NCI-H2227 (cell line): Measurements from ENCODE around the gene MYG1.
A peak's percentile ranks its signal among the peaks of the same experiment; 100 is the strongest.
"Not testable (repeated sequence)": the region's sequence is repeated elsewhere in the genome, so short reads cannot be mapped to it uniquely, and the experiment has no call there.

ENCODE experiments used
- DNase-seq: peaks from one replicate; lab custom pipeline; 2025; ENCODE audit not compliant: unreplicated experiment; lab: John Stamatoyannopoulos, UW

Gene MYG1

DNA sequence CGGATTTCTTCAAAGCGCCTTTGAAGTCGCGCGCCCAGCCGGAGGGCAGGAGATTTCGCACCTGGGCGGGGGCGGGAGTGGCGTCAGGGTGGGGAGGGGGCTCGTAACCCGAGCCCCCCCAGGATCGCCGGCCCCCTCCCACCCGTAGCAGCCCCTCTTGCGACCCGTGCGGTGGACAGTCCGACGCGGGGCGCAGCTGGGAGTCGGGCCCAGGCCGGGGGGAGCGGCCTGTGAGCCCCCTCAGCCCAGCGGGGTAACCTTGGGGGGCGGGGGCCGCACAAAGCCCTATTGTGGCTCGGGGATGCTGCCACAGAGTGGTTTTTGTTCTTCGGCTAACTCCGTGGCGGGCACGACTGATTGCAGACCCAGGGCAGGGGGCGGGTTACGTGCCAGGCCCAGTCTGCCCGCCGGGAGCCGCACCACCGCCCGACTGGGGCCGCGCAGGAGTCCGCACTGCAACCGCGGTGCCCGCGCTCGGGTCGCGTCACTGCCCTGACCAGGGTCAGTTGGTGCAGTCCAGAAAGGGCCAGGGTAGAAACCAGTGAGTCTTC lies 26.1 kb downstream of the MYG1 start:
- DNase-seq: no peak

GRCh38 chr12:53326460-53327185 lies 27.1 kb downstream of the MYG1 start:
- no peak for DNase-seq

DNA sequence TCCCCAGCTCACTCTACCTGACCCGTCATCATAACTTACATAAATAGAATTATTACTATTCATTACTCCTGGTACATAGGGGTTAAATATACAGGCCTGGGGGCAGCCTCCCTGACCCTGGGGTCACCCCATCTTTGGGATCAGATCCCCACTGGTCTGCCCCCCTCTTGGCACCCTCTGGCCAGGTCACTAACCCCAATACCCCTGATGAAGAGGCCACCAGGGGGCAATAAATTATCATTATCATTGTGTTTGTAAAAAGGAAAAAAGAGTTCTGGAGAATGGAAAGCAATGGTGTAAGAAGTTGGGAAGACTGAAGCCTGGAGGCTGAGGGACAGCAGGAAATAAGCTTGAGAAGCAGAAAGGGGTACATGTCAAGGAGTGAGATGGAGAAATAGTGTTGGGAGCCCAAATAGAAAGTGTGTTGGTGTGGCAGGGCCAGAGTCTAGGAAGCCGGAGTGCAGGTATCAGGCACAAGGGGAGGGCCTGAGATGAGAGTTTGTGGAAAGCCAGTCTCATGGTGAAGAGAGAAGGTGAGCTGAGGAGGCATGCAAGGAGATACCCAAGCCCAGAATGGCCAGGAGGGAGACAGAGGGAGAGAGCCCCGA lies 28.0 kb downstream of the MYG1 start:
- DNase-seq: no peak

DNA sequence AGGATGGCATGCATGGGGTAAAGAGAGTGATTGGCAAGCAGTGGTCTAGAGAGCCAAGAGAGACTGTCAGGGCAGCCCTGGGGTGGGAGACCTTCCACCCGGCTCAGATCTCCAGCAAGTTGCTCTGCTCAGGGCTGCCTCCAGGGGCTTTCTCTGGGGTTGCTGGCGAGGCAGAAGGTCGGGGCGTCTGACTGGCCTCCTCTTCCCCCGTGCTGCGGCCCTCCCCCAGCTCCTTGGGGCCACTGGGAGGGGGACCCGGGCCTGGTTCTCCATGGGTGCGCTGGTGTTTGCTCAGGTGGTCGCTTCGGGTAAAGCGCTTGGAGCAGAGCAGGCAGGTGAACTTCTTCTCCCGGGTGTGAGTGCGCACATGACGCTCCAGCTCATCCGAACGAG lies 28.5 kb downstream of the MYG1 start:
- DNase-seq: no peak

DNA sequence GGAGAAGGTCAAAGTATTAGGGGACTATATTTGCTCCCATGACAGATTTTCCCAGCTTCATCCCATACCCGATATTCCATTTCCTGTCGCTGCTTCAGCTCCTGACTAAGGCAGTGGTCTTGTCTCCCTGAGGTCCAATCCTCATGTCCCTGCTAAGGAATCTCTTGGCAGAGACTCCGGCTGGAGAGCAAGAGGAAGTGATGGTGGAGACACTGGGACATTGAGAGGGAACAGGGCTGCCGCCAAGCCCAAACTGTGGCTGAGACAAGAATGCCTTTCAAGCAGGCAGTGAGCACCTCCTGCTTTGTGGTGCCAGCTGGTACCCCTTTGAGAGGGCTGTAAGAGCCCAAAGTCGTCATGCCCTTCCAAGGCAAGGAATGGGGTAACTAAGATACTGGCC lies 31.2 kb downstream of the MYG1 start:
- no peak for DNase-seq

GRCh38 chr12:53332339-53332738 lies 32.8 kb downstream of the MYG1 start:
- DNase-seq: not testable (repeated sequence)

DNA sequence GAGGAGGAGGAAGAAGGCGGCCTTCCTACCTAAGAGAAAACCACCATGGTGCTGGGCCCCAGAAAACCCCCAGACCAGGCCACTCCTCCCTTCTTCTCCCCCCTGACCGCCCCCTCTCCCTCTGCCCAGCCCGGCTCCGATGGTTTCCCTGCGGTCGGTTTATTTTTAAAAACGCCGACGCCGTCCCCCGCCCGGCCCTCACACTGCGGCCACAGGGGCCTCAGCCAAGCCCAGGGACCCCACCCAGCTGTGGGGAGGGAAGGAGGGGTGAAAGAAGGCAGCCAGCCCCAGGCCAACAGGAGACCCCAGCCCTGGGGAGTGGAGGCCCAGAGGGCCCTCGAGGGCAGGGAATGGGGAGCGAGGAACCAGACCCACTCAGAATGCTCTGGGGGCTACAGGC lies 33.2 kb downstream of the MYG1 start:
- DNase-seq: no peak

GRCh38 chr12:53333289-53333688 lies 33.8 kb downstream of the MYG1 start:
- DNase-seq: no peak

- DNase-seq: no peak
Measured at GRCh38 chr12:53333845-53334244, 34.4 kb downstream of the MYG1 start.

- no peak for DNase-seq
Measured at GRCh38 chr12:53334822-53335221, 35.3 kb downstream of the MYG1 start.

GRCh38 chr12:53336181-53336681 lies 36.7 kb downstream of the MYG1 start, which contains the start of gene SP7:
Gene SP7 (minus strand): TSS chr12:53336354. CDS start chr12:53335646, 708 bp downstream.
- peak; percentile 59 for DNase-seq

DNA sequence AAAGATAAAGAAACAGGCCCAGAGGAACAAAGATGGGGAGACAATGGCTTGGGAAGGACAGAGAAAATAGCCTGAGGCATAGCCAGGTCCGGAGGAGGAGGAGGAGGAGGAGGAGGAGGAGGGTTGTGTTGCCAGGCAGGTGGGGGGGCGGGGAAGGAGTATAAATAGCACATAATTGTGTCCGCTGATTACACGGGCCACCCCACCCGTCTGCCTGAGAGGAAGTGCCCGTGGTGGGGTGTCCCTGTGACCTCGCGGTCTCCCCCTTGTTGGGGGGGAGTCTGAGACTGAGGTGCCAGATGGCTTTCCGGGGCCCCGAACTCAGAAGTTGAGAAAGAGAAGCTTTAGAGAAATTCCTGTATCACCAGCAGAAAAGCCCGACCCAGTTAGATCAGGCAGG lies 38.5 kb downstream of the MYG1 start:
- no peak for DNase-seq

DNA sequence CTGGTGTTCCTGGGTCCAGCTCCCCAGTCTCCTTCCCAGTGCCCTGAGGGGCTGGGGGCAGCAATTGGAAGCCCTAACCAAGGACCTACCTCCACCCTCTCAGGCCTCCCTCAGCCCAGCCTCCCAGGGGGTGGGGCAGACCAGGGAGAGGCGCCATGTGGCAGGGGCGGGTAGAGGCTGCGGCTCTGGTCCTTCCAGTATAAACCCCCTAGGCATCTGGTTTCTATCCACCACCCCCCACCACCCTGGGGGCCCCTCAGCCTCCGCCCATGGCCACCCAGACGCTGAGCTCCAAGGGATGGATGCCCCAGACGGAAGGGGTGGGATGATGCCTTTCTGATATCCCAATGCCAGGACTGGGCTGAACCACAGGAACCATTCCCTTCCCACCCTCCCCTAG lies 39.4 kb downstream of the MYG1 start:
- DNase-seq: no peak

- DNase-seq: no peak
Measured at GRCh38 chr12:53340398-53340797, 40.9 kb downstream of the MYG1 start.

DNA sequence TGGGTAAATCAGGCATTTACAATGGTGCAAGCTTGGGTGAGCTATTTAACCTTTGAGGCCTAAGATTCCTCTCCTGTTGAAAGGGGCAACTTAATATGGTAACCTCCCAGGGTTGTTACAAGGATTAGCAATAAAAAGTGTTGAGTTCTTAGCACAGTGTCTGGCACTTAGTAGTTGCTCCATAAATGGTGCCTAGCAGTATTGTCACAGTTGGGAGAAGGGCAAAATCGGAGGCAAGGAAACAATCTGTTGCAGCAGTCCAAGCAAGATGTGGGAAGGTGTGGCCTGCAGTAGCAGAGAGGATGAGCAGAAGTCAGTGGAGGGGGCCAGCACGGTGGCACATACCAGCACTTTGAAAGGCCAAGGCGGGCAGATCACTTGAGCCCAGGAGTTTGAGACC lies 44.0 kb downstream of the MYG1 start:
- DNase-seq: no peak

GRCh38 chr12:53343969-53344368 lies 44.5 kb downstream of the MYG1 start:
- DNase-seq: no peak

DNA sequence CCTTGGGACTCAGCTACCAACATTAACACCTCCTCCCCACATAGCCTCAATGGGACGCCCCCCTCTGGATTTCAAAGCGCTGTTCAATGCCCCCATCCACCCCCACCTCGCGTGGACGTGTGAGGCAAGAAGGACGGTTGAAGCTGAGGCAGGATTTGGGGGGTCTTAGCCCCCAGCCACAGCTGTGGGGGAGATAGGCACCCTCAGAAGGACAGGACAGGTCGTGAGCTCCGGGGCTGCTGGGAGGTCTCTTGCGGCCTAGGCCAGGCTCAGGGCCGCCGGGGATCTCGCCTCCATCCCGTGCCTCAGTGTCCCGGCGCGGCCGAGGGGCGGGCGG lies 45.0 kb downstream of the MYG1 start:
- no peak for DNase-seq

DNA sequence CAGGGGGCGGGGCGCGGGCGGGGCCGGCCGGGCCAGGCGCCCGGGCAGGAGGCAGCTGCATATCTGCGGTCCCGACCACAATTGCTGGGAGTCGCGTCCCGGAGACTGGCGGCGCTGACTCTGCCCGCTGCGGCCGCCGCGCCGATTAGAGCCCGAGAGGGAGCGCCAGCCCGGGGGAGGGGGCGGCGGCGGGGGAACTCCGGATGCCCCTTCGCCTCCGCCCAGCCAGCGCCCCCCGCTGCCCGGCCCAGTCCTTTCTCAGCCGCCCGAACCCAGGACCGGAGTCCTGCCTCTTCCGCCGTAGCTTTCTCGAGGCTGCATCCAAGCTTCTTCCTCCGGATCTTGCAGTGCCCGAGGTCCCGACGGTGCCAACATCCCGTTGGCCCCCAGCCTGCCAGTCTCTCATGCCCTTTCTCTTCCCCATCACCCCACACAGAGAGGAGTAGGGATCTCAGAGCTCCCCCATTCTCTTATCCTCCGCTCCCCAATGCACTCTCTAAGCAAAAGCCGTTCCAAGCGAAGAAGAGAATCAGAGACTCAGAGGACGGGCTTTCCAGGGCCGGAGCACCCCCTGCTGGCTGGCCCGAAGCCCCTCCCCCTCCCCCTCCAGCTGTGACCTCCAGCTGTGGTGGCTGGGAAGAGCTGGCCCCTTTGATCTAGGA lies 45.5 kb downstream of the MYG1 start:
- peak; percentile 53 for DNase-seq

DNA sequence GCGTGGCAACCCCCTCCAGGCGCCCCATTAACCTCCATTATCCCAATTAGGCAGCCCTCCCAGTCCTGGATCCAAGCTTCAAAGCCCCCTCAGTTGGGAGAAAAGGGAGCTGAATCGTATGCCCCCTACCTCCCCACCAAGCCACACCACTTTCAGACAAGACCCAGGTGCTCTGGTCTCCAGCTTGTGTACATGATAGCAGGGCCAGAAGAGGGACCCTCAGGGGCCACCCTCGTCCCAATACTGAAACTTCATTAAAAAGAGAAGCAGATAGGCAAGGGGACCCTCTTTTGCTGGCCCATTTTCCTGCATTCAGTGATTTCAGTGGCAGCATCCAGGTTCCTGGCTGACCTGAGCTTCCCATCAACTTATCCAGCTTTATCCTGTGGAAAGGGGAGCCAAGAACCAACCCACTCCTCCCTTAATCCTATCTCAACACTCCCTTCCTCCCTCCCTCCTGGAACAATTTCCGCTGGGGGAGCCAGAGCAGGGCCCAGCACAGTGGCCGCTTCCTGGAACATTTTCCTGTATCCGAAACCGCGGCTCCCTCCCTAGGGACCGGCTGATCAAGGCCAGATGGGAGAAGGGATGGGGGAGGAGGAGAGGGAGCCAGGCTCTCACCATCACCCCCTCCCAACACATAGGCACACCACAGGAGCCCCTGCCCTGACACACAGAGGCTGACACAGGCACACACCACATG lies 46.1 kb downstream of the MYG1 start:
- no peak for DNase-seq

GRCh38 chr12:53346491-53346890 lies 47.0 kb downstream of the MYG1 start:
- no peak for DNase-seq

DNA sequence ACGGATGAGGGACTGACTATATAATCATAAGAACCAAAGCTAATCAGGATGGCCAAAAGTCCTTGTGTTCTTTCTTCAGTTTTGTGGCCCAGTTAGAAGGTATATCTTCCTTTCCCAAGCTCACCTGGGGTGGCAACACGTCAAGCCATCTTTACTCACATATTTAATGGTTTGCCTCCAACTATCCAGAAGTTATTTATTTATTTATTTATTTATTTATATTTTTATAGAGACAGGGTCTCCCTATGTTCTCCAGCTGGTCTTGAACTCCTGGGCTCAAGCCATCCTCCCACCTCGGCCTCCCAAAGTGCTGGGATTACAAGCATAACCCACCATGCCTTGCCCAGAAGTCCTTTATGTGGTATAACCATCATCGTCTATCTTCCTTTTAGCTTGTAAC lies 48.4 kb downstream of the MYG1 start:
- no peak for DNase-seq
